Upper lobe of left lung (tissue), 4 donors: ENCODE results near the gene ABCG1.

ENCODE experiments used
- CTCF ChIP-seq, 6 experiments: fragments of 450-650 bp in 4 of 6; fragments of 200-600 bp in 2 of 6; sonication (generic) in 2 of 6; IDR thresholded peaks; one replicate each; pipeline ENCODE4 v1.5.1; 2016 to 2019; ENCODE audit warnings: antibody characterized with exemption in 6 of 6
- EP300 ChIP-seq, 4 donors: sonication (generic); formaldehyde crosslinking; IDR thresholded peaks; one replicate each; pipeline ENCODE4 v1.5.1; 2017; ENCODE audit warnings: antibody characterized with exemption in 4 of 4, control low read depth in 2 of 4
- POLR2A ChIP-seq, 4 donors: fragments of 450-650 bp; IDR thresholded peaks; one replicate each; pipeline ENCODE4 v1.5.1; 2016 to 2017; ENCODE audit warnings: antibody characterized with exemption in 4 of 4, mild to moderate bottlenecking in 2 of 4
- POLR2AphosphoS5 ChIP-seq, 2 donors: sonication (generic); formaldehyde crosslinking; IDR thresholded peaks; one replicate each; pipeline ENCODE4 v1.5.1; 2017; ENCODE audit warnings: antibody characterized with exemption in 2 of 2

GRCh38 chr21:42321845-42322244 lies 102.9 kb downstream of the ABCG1 start:
- TF ChIP-seq CTCF (IDR thresholded peaks at IDR 0.05) = no peak
- no peak for TF ChIP-seq POLR2A (IDR thresholded peaks at IDR 0.05)
- TF ChIP-seq EP300 (IDR thresholded peaks at IDR 0.05) = no peak
- no peak for TF ChIP-seq POLR2AphosphoS5 (IDR thresholded peaks at IDR 0.05)
